GM21423 (cell line): ENCODE results near the gene RNF167.
A peak's percentile ranks its signal among the peaks of the same experiment; 100 is the strongest.

Experiments used
- ATAC-seq: cut with Tn5 transposase; IDR thresholded peaks from one replicate; pipeline ENCODE4 v1.9.1; 2021; ENCODE audit warnings: mild to moderate bottlenecking, moderate library complexity; ENCODE audit not compliant: unreplicated experiment

RNF167 gene

DNA sequence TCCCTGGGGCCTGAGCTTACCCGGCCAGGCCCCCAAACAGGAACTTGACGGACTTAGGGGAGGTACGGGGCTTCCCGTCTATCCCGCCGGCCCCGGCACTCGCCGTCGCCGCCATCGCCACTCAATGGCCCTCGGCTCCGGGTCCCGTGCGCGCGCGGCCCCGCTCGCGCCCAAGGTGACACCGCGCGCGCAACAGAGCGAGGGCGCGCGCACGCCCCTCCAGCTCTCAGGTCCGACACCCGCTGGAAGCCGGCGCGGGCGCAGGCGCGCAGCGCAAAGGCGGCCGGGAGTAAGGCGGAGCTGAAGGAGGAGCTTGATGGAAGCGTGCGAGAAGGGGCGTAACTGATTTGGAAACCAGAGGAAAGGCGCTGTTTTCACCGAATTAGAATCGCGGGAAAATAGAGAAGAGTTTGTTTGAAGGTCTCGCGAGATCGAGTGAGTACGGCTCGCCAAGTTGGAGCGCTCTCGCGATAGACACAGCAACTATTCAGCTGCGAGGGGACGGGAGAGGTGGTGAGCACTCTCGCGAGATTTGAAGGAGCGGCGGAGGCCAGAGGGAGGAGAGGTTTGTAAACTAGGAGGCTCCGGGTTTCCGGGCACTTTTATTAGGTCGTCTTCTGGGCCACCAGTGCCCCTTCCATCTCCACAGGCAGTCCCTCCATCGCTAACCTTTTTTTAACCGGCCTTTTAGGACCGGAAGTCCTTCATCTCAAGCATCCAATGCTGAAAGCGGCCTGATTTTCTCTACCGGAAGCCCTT lies at the start of gene RNF167, which contains the start of gene SLC25A11:
Gene RNF167, plus strand, starts transcription at position 473 of the 759 bp plus-strand sequence. CDS start 642 bp downstream, outside the sequence.
Gene SLC25A11, minus strand, starts transcription at position 251 of the 759 bp plus-strand sequence. Its CDS starts 136 bp downstream, at position 115.
- peak; percentile 76 for ATAC-seq

DNA sequence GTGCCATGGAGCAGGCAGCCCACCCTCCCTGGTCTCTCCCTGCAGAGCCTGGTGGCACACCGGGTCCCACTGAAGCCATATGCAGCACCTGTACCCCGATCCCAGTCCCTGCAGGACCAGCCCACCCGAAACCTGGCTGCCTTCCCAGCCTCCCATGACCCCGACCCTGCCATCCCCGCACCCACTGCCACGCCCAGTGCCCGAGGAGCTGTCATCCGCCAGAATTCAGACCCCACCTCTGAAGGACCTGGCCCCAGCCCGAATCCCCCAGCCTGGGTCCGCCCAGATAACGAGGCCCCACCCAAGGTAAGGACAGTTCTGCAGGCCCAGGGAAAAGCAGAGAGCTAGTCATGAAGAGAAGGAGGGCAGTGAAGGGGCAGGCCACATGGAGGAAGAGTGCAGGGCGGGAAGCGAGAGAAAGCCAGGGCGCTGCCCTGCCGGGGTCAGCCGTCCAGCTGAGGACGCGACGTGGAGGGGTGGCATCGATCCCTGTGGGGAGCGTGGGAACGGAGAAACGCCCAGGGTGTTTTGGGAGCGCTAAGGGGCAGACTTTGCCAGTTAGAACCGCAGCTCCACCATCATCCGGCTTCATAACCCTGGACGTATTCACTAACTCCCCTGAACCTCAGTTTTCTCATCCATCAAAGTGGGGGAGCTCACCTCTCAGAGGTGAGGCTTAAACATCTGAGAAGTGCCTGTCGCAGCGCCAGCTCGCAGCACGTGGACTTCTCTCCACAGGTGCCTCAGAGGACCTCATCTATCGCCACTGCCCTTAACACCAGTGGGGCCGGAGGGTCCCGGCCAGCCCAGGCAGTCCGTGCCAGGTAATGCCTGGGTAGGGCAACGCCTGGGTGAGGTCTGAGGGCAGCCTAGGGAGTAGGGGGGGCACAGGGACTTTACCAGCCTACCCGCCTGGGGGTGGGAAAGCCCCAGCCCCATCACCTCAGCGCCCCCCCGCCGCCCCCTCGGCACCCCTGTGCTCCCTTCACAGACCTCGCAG lies 48.4 kb upstream of the RNF167 start:
- no peak for ATAC-seq

DNA sequence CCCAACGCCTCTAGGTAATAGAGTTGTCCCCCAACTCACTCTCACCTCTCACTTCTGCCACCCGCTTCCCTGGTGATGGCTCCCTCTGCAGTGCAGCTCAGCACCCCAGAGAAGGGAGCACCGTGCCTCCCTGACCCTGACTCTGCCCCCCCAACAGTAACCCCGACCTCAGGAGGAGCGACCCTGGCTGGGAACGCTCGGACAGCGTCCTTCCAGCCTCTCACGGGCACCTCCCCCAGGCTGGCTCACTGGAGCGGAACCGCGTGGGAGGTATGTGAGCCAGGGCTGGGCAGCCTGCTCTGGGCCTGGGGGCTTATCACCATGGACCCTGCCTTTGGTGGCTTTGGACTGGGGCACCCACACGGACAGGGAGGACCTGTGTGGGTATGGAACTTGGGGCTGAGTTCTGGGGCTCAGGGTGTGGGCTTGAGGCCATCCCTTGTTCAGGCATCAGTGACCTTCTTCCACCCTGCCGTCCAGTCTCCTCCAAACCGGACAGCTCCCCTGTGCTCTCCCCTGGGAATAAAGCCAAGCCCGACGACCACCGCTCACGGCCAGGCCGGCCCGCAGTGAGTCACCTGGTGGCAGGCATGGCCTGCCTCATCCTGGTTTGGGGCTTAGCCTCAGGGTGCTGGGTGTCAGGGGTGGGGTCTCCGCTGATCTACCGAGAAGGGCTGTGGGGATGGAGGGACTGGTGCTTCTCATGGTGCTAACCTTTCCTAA lies 47.4 kb upstream of the RNF167 start:
- no peak for ATAC-seq

DNA sequence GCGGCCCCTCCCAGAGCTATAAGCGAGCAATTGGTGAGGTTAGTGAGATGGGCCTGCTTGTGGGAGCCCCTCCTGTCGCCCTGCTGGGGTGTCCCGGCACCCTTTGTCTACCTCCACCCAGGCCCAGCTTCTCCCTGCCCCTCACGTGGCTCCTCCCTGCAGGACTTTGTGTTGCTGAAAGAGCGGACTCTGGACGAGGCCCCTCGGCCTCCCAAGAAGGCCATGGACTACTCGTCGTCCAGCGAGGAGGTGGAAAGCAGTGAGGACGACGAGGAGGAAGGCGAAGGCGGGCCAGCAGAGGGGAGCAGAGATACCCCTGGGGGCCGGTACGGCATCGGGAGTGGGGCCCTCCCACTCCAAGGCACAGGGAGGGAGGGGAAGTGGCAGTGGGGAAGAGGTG lies 46.8 kb upstream of the RNF167 start:
- ATAC-seq: no peak

DNA sequence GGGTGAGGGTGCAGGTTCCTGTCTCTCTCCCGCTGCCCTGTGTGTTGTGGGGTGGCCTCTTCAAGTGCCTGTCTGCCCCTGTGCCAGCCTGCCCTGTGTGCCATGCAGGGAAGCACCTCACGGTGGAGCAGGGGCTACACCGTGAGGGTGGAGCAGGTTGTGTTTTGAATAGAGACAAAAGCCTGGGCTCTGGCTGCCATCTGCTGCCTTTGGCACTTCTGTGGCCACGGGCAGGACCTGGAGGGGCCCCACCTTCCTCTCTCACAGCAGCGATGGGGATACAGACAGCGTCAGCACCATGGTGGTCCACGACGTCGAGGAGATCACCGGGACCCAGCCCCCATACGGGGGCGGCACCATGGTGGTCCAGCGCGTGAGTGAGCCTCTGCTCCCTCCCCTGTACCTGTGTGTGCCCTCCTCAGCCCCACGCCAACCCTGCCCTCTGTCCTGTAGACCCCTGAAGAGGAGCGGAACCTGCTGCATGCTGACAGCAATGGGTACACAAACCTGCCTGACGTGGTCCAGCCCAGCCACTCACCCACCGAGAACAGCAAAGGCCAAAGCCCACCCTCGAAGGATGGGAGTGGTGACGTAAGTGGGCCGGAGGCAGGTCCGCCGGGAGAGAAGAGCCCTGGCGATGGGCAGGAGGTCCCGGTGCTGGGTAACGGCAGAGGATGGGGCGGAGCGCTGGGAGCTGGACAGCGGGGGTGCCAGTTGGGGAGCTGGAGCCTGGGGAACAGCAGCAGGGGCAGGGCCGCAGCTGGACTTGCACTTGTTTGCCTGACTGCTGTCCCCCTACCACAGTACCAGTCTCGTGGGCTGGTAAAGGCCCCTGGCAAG lies 46.1 kb upstream of the RNF167 start:
- no peak for ATAC-seq

DNA sequence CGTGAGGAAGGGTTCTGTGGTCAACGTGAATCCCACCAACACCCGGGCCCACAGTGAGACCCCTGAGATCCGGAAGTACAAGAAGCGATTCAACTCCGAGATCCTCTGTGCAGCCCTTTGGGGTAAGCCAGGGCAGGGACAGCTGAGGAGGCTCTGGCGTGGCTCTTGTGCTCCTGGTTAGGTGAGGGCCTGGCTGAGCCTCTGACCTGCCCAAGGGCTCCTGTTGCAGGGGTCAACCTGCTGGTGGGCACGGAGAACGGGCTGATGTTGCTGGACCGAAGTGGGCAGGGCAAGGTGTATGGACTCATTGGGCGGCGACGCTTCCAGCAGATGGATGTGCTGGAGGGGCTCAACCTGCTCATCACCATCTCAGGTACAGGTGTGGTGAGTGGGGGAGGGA lies 44.9 kb upstream of the RNF167 start:
- no peak for ATAC-seq

DNA sequence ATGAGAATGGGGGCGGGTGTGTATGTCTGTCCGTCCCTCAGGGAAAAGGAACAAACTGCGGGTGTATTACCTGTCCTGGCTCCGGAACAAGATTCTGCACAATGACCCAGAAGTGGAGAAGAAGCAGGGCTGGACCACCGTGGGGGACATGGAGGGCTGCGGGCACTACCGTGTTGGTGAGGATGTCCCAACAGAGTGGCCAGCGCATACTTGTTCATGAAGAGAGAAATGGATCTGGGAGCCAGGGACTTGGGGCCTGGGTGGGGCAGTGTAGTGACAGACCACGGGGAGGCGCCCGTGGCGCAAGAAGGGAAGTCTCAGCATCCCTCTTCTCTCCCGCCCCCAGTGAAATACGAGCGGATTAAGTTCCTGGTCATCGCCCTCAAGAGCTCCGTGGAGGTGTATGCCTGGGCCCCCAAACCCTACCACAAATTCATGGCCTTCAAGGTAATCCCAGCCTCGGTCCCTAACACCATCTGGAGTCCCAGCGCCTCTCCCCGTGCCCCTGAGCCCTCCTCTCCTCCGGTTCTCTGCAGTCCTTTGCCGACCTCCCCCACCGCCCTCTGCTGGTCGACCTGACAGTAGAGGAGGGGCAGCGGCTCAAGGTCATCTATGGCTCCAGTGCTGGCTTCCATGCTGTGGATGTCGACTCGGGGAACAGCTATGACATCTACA lies 44.3 kb upstream of the RNF167 start:
- no peak for ATAC-seq

DNA sequence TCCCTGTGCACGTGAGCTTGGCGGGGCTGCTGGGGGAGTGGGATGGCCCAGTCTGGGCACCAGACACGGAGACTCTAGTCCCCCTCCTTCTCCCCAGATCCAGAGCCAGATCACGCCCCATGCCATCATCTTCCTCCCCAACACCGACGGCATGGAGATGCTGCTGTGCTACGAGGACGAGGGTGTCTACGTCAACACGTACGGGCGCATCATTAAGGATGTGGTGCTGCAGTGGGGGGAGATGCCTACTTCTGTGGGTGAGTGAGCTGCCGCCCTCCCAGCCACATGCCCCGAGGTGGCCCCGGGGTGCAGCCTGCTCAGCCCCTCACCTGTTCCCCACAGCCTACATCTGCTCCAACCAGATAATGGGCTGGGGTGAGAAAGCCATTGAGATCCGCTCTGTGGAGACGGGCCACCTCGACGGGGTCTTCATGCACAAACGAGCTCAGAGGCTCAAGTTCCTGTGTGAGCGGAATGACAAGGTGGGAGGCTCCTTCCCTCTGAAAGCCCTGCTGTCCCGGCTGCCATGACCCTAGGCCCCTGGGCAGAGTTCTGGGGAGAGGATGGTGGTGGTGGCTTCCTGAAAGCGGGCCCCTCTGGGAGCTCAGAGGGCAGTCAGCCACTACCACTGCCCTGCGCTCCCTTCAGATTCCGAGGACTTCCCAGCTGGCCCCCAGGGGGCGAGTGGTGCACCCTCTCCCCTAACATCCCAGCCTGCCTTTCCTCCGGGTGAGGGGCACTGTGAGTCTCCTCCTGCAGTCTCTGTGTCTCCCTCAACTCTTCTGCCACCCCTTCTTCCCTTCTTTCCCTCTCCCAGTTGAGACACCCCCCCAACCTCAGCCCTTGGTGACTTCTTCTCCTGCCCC lies 43.5 kb upstream of the RNF167 start:
- no peak for ATAC-seq

DNA sequence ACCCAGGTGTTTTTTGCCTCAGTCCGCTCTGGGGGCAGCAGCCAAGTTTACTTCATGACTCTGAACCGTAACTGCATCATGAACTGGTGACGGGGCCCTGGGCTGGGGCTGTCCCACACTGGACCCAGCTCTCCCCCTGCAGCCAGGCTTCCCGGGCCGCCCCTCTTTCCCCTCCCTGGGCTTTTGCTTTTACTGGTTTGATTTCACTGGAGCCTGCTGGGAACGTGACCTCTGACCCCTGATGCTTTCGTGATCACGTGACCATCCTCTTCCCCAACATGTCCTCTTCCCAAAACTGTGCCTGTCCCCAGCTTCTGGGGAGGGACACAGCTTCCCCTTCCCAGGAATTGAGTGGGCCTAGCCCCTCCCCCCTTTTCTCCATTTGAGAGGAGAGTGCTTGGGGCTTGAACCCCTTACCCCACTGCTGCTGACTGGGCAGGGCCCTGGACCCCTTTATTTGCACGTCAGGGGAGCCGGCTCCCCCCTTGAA lies 42.8 kb upstream of the RNF167 start:
- no peak for ATAC-seq

DNA sequence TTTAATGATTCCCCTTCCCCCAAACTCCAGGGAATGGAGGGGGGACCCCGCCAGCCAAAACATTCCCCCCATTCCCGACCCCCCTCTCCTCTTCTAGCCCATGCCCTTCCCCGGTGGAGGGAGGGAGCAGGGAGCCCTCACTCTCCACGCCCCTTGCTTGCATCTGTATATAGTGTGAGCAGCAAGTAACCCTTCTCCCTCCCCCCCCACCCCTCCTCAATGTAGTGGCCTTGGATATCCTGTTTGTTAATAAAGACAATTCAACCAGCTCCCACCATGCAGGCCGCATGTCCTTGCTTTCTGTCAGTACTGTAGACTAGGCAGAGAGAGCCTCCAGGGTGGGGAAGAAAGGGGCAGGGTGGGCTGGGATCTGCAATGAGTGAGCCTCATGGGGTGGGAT lies 42.3 kb upstream of the RNF167 start:
- ATAC-seq: no peak

DNA sequence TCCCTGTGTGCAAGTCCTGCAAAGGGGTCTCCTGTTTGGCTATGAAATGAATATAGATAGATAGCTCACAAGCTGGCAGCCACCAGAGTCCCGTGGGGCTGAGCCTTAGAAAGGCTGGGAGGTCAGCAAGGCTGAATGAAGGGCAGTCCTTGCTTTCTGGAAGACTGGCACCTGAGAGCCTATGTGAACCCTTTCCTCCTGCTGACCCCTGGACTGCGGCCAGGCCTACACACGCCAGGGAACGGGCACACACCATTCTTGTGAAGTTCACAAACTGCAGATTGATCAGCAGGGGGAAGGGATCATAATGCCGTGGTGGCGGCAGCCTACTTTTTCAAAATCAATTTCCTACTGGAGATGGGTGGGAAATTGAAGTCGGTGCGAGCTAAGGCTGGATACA lies 41.7 kb upstream of the RNF167 start:
- no peak for ATAC-seq

DNA sequence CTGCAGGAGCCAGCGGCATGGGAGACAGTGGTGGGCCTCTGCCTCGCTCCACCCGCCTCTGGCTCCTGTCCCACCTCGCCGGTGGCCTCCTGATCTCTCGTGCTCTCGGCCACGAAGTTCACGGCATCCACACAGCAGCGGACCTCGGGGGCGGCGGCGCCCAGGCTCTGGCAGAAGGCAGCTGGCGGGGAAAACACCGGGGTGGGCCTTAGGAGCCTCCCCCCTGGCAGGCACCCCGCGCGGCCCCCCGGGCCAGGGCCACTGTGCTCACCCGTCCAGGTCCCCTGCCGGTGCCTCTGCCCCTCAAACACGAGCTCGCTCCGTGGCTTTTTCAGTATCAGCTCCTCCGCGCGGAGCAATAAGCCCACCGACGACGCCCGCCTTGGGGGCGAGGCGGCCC lies 41.1 kb upstream of the RNF167 start:
- no peak for ATAC-seq

DNA sequence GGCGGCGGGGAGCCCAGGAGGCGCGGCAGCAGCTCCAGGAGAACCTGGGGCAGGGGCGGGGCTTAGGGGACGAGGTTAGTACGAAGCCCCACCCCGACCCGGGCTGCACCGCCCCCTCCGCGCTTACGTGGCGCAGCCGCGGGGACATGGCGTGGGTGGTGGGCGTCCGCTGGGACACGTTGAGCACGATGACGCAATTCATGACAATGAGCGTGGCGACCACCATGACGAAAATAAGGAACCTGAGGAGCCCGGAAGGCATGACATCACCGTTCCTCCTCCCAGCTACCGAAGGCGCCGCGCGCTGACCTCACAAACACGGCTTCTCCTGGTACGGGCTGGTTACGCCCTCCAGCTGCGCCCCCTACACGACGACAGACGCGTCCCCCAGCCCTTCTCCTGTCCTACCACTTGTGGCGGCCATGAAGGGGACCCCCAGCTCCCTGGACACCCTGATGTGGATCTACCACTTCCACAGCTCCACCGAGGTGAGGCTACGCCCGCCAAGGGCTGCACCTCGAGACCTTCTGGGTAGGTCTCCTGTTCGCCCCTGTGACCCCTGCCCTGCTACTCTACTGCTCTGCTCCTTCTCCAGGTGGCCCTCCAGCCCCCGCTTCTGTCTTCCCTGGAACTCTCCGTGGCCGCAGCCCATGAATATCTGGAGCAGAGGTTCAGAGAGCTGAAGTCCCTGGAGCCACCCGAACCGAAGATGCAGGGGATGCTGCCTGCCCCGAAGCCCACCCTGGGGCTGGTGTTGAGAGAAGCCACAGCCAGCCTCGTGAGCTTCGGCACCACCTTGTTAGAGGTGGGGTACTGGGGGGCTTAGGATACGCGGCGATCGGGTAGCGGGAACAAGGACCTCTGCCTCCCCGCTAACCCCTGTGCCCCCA lies 40.5 kb upstream of the RNF167 start, which contains the start of gene C17orf107:
Gene C17orf107, plus strand, starts transcription at position 196 of the 890 bp plus-strand sequence. Its CDS starts 227 bp downstream, at position 423.
- ATAC-seq: peak; percentile 51

DNA sequence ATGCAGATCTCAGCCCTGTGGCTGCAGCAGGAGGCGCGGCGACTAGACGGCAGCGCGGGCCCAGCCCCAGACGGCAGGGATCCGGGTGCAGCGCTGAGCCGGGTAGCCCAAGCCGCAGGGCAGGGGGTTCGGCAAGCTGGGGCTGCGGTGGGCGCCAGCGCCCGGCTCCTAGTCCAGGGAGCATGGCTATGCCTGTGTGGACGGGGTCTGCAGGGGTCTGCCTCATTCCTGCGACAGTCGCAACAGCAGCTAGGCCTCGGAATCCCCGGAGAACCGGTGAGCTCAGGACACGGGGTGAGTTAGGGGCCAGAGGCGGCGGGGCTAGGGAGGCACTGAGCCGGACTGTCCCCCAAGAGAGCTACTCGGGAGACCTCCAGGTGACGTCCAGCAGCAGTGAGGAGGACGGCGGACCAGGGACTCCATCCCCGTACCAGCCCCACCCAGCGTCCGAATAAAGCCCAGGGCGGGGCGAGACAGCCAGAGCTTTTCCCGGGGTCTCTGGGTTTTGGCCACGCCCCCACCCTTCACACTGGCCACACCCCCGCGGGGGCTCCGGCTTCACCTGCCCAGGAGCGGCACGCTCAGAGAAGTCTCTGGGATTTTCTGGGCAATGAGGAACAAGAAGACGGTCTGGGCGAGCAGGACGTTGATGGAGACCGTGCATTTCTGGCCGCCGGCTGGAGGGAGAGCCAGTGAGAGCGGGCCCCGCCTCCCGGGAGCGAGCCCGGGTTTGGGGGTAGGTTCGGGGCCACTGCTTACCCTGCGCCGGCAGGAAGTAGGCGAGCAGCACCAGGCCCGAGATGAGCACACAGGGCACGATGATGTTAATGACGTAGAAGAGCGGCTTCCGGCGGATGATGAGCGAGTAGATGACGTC lies 39.6 kb upstream of the RNF167 start:
- ATAC-seq: no peak

DNA sequence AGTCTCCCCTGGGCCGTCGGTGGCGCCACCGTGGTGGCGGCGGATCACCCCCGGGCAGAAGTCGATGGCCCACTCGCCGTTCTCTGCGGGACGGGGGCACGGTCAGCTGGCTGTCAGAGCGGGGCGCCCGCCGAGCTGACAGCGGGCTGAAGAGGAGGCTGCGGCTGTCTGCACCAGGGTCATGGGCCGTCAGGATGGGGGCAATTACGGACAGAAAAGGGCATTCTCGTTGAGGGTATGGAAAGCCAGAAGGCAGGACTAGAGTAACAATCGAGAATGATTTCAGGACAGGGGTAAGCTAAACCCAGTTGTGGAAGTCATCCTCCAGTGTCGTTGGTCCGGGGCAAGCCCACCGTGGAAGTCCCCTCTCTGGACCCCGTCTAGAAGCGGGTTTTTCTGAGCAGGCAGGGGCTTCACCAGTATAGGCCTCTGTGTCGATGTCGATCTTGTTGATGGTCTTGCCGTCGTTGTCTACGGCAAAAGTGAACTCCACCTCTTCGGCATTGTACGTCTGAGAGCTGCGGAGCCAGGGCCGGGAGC lies 38.9 kb upstream of the RNF167 start:
- ATAC-seq: no peak
